Activated naive CD4-positive, alpha-beta T cell treated with anti-CD3 and anti-CD28 coated beads, Interleukin-2, amount 50 U/mL, for 16 hours (primary cell): Measurements from ENCODE around the gene C11orf16.
"Not testable (repeated sequence)": the region's sequence is repeated elsewhere in the genome, so short reads cannot be mapped to it uniquely, and the experiment has no call there.

ENCODE experiments used
- DNase-seq: peaks from one replicate; pipeline ENCODE4 v3.0.0-alpha.2; 2020

Gene C11orf16

DNA sequence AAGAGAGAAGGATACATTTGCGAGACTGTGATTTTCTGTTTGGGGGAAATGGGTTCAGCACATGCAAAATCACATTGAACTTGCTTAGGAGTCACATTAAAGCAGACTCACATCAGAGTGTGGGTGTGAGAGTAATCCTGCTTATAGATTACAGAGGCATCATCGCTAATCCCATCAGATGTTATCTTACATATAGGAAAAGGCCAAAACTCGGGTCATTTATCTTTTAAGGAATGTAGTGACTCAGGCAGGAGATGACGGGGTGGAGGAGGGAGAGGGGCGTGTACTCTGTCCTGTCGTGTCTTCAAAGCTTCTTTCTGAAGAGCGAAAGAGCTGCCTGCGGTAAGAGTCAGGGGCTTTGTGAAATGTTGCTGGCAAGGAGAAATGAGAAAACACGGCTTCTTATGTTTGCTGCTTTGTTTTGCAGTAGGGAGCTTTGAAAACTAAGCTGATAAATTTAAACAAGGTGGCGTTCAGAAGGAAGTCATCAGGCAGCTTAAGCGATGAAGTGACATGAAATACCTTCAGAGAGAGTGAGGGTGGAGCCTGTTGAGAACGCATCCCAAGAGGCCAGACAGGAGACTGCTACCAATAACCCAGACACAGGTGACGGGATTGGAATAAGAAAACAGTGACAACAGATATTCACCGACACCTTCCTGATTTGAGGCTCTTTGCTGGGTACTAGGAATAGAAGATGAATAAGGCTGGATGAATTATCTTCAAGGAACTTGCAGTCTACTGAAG is 2.2 kb upstream of the C11orf16 start:
- DNase-seq = no peak

DNA sequence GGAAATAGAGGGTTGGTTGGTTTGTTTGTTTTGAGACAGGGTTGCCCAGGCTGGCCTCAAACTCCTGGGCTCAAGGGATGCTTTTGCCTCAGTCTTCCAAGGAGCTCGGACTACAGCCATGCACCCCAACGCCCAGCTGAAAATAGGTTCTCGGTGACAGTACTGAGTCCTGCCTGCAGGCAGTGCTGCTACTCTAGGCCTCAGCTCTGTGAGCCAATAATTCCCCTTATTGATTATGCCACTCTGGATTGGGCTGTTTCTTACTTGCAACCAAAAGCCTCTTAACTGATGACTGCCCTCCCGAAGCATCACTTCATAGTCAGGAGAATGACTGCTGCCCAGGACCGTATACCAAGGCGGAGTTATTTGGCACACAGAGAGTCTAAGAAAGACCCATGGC is 1.2 kb upstream of the C11orf16 start:
- no peak for DNase-seq

DNA sequence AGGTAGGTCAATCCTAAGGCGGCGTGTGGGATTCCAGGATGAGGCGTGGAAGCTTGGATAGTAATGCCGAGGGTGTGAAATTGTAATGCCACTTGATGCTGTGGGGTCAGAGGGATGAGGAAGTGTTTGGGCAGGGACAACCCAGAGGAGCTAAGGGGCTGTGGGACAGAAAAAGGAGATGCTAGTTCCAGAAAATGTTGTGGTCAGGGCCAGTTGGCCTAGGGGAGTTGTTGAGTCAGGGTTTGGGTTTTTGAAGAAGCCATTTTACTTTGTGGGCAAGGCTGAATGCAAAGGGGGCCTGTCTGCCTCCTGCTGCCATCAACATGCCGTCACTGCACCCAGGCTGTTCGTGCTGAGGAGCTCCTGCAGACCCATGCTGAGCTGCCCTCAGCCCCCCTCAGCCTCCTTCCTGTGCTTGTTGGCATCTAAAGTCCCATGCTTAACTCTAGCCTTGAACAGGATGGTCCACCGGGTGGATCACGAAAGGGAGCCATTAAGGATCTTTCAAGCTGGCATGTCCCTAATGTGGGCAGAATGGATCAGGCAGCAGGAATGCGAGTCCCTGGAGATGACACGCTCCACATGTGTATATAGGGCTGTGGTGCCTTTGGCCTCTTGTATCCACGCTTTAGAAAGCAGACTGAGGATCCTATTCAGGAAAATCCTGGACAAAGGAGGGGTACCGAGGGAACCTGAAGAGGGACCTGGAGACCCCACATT is 2.1 kb downstream of the C11orf16 start:
- no peak for DNase-seq

DNA sequence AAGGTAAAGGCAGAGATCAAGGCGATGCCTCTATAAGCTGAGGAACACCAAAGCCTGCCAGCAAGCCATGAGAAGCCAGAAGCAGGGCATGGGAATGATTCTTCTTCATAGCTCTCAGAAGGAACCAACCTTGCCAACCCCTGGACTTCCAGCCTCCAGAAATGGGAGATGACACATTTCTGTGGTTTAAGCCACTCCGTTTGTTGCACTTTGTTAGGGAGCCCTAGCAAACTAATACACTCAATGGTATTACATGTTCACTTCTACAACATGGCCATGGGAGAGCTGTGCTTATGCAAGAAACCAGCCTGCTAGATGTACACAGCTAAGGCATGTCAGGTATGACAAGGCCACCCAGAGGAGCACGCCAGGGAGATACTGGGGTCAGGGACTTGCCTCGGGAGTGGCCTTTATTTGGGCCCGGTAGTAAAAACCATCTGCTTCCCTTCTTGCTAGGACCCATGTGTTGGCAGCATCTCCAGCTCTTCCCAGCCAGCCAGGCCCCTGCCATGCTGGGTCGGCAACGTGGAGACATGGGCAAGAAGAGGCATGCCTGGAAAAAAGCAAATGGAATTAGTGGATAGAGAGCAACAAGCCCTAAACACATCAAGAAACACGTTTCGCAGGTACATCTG is 3.6 kb downstream of the C11orf16 start:
- DNase-seq = no peak

DNA sequence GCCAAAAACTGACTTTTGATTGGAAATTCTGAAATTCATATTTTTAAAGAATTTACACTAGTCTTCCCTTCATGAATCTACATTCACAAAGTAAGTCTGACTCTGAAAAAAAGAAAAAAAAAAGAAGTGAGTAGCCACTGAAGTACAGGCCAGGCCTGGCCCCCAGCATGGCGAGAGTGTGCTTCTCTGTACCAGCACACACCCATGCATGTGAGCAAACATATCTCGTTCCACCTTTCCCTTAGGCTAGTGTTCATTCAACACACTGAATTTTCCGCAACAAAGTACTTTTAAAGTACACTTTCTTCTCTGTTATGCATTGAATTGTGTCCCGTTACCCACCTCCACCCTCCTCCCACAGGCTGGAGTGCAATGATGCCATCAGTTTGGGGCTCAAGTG is 4.5 kb downstream of the C11orf16 start:
- DNase-seq = no peak

DNA sequence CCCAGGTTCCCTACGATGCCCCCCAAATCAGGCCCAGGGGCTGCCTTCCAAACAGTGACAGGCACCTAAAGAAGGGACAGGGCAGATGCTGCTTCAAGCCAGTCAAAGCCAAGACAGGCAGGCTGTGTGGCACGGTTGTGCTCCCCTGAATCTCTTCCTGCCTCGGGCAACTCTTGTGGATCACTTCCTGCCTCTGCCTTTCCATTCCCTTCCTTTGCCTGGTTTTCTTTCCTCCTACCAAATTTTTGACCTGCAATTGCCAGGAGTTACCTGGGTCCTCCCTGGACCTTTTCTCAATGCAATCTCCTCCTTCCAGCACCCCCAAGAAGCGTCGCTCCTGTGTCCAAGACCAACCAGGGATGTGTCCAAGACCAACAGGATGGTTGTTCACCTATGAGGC is 5.5 kb downstream of the C11orf16 start:
- no peak for DNase-seq

DNA sequence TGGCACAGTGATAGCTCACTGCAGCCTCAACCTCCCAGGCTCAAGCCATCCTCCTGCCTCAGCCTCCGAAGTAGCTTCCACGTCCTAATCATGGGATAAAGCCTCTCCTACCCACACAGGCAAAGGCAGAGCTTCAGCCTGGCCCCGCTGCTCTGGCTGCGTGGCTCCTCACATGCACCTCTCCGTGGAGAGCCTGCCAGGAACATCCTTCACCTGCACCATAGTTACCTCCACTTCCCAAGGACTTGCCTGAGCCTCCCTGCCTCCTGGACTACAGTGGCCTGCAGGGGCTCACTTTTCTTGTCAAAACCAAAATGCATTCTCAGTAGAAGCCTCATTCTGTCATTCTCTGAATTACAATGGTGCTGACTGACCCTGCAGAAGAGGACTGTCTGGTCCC is 6.5 kb downstream of the C11orf16 start:
- no peak for DNase-seq

DNA sequence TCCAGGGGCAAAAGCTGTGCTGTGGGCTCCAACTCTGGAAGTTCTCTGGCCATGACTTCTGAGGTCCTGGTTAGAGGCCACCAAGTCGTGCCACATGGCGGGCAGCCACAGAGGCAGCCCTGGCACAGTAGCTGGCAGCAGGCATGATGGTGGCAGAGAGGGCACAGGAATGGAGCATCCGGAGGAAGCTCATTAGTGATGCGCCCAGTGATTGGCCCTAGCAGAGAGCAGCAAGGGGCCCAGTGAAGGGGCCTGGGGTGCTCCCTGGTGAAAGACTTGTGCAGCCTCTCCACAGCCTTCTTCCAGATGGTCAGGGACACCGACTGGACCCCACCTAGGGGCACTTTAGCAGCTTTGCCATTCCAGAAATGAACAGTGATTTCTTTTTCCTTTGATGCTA is 7.0 kb downstream of the C11orf16 start:
- no peak for DNase-seq

DNA sequence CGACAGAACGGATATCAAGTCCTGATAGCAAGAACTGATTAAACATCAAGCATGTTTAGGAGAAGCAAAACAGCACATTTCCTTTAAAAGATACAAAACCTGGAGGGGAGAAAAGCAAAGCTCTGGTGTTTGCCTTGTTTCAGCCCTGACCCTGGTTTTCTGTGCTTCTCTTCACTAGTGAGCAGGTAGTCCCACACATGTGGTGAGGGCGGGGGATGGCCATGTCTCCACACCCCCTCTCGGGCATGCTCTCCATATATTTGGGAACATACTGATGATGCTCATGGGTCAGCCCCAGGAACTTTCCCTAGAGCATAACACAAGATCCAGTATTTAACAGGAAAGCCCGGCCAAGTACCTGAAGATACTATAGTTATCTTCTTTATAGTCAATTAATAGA is 10.1 kb downstream of the C11orf16 start:
- DNase-seq = no peak

DNA sequence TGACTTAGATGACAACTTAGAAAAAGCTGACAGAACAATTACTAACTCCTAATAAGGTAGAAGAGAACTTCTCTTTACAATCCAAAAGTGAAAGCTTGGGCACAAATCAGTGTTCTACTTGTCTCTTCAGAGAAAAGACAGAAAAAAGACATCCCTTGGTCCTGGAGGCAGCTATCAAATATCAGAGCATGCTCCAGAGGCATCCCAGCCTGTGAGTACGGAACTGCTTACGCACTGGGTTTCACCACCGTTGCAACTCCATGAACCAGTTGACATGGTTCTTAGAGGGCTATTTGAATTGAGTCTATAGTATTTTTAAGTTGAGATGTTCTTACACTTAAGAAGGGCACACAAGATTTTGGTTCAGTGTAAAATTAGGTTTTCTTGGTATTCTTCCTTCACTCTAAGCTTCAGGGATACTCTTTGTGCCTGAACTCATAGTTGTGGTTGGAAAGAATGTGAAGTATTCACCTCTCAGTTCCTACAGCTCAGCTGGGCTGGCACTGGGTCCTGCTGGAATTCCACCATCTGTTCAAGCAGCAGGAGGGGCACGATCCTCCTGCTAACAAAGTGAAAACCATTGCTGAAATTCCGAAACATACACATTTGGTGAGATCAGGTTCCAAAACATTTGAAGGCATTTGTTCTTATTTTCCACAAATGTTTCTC is 15.5 kb downstream of the C11orf16 start:
- no peak for DNase-seq

DNA sequence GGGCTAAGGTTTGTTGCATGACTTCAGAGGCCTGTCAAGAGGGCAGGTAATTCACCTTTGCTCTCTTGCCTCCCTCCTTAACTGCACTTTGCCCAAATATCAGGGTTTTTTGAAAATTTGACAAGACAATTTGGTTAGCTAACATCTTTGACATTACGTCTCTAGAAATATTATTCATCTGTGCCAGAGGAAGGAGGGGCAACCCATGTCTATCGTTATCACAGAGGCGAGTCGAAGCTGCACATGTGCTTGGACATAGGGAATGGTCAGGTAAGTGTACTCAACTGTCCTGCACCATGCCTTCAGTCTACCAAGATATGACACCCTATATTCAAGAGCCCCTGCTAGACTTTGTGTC is 18.1 kb downstream of the C11orf16 start:
- DNase-seq = no peak

DNA sequence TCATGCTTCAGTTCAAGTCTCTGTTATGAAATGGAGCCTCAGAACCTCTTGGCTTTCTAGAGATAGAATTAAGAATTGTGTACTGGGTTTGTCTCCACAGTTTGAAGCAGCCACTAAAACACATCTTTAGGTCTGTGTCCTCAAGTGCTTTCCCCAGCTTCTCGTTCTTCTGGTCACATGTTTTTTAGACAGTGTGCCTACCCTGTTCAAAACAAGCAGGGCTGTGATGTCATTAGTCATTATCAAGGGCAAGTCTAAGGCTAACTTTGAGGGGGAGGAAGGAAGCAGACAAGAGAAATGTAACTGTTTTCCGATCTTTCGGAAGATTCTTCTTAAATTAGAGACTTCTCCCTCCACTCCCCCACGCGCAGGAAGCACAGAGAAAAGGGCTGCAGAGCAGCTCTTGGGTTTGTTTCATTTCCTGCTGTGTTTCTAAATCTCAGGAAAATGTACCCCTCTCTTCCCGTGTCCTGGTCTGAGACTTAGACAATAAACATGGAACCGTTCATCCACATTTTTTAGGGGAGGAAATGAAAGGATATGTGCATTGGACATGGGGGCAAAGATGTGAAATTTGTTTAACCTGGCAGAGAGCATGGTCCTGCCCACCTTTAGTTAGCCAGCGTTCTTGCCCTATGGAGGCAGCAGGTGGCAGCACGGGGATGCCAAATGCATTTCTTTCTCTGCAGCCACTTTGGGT is 18.6 kb downstream of the C11orf16 start:
- peak; percentile 48 for DNase-seq

DNA sequence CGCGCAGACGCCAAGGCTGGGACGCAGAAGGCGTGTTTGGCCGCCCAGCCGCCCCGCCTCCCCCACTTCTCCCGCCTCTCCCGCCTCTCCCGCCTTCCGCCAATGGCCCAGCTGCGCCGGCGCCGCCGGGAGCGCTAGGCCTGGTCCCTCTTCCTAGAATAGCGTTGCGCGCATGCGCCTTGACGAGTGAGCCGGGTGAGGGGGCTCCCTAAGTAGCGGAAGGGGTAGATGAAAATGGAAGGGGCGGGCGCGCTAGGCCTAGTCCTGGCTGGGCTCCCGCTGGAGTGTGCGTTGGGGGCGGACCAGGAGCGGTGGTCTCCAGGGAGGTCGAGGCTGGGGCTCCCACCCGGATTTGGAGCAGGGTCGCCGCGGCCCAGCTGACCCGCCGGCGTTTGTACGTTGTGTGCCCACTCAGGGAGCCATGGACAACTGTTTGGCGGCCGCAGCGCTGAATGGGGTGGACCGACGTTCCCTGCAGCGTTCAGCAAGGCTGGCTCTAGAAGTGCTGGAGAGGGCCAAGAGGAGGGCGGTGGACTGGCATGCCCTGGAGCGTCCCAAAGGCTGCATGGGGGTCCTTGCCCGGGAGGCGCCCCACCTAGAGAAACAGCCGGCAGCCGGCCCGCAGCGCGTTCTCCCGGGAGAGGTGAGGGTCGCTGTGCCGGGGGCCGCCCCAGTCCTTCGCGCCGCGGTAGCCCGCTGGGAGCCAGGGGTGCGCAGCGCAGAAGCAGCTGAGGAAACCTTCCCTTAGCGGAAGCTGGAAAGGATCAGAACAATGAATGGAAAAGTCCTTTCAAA is 21.5 kb downstream of the C11orf16 start, which contains the start of gene AKIP1:
AKIP1 (plus strand) TSS at position 161 of the 795 bp plus-strand sequence; CDS start at position 422, 261 bp downstream.
- peak; percentile 79 for DNase-seq

DNA sequence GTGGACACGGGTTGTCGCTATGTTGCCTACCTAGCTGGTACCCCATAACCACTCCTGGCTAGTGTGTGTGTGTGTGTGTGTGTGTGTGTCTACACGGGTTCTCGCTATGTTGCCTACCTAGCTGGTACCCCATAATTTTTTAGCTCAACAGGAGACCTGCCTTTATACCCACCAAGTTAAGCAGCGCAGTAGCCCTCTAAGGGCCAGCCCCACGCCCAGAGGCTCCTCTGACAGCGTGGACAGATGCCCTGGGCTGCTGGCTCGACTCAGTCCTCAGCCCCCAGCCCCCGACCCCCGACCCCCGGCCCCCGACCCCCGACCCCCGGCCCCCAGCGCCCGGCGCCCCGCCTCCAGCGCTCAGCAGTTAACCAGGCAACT is 22.1 kb downstream of the C11orf16 start:
- no peak for DNase-seq

DNA sequence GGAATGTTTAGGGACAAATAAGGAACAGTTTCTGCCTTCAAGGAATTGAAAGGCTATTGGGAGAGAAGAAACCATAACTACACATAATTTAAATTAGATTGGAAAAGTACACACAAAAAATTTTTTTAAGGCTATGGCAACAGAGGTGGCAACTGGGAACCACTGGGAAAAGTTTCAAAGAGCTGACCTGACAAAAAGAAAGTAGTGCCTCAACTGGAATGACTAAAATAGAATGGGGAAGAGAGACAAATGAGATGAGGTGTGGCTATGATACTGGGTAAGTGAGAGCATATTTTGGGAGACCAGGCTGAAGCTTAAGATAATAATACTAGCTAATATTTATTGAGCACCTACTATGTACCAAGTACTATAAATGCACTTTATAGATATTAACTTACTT is 24.6 kb downstream of the C11orf16 start:
- DNase-seq = no peak

DNA sequence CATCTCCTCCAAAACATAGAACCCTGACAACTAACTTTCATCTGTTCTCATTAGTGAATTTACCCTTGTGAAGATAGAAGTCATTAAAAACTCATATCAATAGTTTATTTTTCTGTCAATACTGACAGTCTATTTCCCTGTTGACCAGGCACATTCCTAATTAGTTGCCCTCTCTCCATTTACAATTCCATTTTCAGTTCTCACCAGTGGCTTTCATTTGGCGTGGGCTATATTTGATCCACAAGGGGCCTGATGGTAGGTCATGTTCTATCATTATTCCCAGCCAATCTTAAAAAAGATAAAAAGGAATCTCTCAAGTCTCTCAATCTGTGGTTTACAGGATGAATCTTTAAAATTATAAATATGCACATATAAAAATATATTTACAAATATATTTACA is 25.6 kb downstream of the C11orf16 start:
- no peak for DNase-seq

DNA sequence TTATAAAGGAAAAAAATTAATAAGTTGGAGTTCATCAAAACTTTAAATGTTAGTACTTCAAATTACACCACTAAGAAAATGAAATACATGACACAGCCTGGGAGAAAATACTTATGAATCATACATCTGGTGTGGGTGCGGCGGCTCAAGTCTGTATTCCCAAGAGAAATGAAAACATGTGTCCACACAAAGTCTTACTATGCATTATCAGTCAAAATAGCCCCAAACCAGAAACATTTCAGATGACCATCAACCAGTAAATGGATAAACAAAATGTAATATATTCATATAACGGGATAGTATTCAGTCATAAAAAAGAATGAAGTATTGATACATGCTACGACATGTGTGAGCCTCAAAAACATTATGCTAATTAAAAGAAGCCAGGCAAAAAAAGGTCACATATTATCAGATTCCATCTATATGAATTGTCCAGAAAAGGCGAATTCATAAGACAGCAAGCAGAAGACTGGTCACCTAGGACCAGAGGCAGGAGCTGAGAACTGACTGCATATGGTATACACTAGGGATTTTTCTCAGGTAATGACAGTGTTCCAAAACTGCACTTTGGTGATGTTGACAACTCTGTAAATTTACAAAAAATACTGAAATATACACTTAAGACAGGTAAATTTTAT is 27.1 kb downstream of the C11orf16 start:
- no peak for DNase-seq

DNA sequence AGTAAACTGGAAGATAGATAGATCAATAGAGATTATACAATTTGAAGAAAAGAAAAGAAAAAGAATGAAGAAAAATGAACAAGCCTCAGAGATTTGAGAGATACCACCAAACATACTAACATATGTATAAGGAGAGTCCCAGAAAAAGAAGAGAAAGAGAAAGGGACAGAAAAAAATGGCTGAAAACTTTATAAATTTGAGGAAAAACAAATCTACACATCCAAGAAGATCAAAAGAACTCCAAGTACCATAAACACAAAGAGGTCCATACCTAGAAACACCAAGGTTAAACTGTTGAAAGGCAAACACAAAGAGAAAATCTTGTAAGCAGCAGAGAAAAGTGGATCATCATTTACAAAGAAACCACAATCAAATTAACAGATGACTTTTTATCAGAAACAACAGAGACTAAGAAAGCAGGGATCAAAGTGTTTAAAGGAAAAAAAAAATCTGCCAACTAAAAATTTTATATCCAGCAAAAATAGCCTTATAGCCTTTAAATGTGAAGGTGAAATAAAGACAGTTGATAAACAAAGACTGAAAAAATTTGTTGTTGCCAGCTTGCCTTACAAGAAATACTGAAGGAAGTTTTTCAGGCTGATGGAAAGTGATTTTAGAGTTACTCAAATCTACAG is 33.5 kb downstream of the C11orf16 start:
- no peak for DNase-seq

DNA sequence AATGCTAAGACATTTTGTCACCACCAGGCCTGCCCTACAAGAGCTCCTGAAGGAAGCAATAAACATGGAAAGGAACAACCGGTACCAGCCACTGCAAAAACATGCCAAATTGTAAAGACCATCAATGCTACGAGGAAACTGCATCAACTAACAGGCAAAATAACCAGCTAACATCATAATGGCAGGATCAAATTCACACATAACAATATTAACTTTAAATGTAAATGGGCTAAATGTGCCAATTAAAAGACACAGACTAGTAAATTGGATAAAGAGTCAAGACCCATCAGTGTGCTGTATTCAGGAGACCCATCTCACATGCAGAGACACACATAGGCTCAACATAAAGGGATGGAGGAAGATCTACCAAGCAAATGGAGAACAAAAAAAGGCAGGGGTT is 41.6 kb downstream of the C11orf16 start:
- not testable (repeated sequence) for DNase-seq

DNA sequence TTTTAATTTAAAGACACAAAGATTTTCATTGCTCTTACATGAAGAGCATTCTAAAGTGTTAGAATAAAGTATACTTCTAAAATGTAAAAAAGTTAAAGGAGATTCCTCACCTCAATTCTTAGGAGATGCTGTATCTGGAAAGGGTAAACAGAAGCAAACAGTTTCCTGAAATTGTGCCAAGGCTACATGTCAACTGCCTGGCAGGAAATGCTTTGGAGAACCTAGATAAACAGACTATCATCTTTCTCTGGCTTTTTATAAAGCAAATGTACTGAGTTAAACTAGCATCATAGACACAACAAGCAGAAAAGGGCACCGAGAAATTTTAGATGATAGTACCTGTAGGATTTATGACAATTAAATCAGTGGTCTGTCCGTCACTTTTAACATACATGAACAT is 46.4 kb downstream of the C11orf16 start:
- DNase-seq = no peak

DNA sequence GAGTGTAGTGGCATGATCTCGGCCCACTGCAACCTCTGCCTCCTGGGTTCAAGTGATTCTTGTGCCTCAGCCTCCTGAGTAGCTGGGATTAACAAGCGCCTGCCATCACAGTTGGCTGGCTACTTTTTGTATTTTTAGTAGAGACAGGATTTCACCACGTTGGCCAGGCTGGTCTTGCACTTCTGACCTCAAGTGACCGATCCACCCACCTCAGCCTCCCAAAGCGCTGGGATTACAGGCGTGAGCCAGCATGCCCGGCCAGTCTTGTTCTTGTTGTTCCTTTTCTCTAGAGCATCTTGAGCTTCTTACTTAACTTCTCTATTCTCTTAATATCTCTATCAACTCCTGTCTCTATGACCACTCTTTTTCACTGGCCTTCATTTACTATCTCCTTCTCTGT is 51.2 kb downstream of the C11orf16 start:
- not testable (repeated sequence) for DNase-seq
